Articular chondrocyte of knee joint (primary cell): Measurements from ENCODE around the gene REV1. TPM values are rescaled to one million over a fixed set of nuclear protein-coding genes. Genes with fewer than 3 reads are reported as not detected.

Experiments used
- total RNA-seq: library from RNA; depleted of rRNA; stranded (reverse); fragments of >200 nt; gene quantifications from 2 replicates; pipeline ENCODE4 v1.2.3, GENCODE V29; 2012

The REV1 gene
- 37.6 and 40.5 TPM in 2 replicates for total RNA-seq

GRCh38 chr2:99489761-99490622, at the start of gene REV1:
REV1 (minus strand) TSS chr2:99490017; CDS start chr2:99464975, 25,042 bp downstream.

Other genes with a start within 250 kb of the REV1 start
- not detected in 2 replicates for gene LYG2, start 234.4 kb downstream of the REV1 start, total RNA-seq
- 0.13 and 0.32 TPM in 2 replicates for gene LYG1, start 188.8 kb downstream of the REV1 start, total RNA-seq
- gene TXNDC9, start 153.7 kb downstream of the REV1 start, total RNA-seq = 81.9 and 94.6 TPM in 2 replicates
- gene EIF5B, start 152.6 kb downstream of the REV1 start, total RNA-seq = 15.7 and 23.7 TPM in 2 replicates